ENCODE results near the gene RPL31.

Gene RPL31

GRCh38 chr2:101001691-101002561, at the start of gene RPL31:
Gene RPL31 (plus strand): TSS chr2:101002289. CDS start chr2:101002702, 413 bp downstream.
- DNase-seq, result peak; percentile 98

GRCh38 chr2:100952512-100952911, 49.6 kb upstream of the RPL31 start:
- no peak for DNase-seq

GRCh38 chr2:100953406-100954043, 48.6 kb upstream of the RPL31 start:
- no peak for DNase-seq

- no peak for DNase-seq
These were observed 48.1 kb upstream of the RPL31 start for GRCh38 chr2:100954044-100954420.

- DNase-seq, result no peak
These were observed 46.9 kb upstream of the RPL31 start for GRCh38 chr2:100955226-100955625.

GRCh38 chr2:100956081-100956480, 46.0 kb upstream of the RPL31 start:
- no peak for DNase-seq

GRCh38 chr2:100957996-100958653, 44.0 kb upstream of the RPL31 start:
- DNase-seq, result peak; percentile 82

- DNase-seq, result no peak
These were observed 42.7 kb upstream of the RPL31 start for GRCh38 chr2:100959225-100959880.

- DNase-seq, result no peak
These were observed 41.4 kb upstream of the RPL31 start for GRCh38 chr2:100960688-100961087.

- no peak for DNase-seq
These were observed 39.6 kb upstream of the RPL31 start for GRCh38 chr2:100962366-100963025.

GRCh38 chr2:100963026-100963375, 39.1 kb upstream of the RPL31 start:
- no peak for DNase-seq

- DNase-seq, result no peak
These were observed 37.9 kb upstream of the RPL31 start for GRCh38 chr2:100964222-100964621.

GRCh38 chr2:100964681-100965169, 37.4 kb upstream of the RPL31 start:
- DNase-seq, result peak; percentile 83

- DNase-seq, result no peak
These were observed 36.5 kb upstream of the RPL31 start for GRCh38 chr2:100965596-100965995.

- DNase-seq, result no peak
These were observed 34.4 kb upstream of the RPL31 start for GRCh38 chr2:100967716-100968115.

- DNase-seq, result no peak
These were observed 33.6 kb upstream of the RPL31 start for GRCh38 chr2:100968146-100969145.

- DNase-seq, result no peak
These were observed 32.1 kb upstream of the RPL31 start for GRCh38 chr2:100969998-100970397.

- DNase-seq, result no peak
These were observed 30.9 kb upstream of the RPL31 start for GRCh38 chr2:100971221-100971620.

GRCh38 chr2:100972452-100972851, 29.6 kb upstream of the RPL31 start:
- no peak for DNase-seq

- DNase-seq, result no peak
These were observed 27.2 kb upstream of the RPL31 start for GRCh38 chr2:100974712-100975520.

GRCh38 chr2:100975521-100975785, 26.6 kb upstream of the RPL31 start:
- no peak for DNase-seq

All from left hindlimb (tissue), 1 donor.